Neural progenitor cell (in vitro differentiated cells): ENCODE data around the gene ASTN2.

Source experiments
- EZH2phosphoT487 ChIP-seq: fragments of 200-600 bp; sonication (generic); IDR thresholded peaks from 2 replicates; pipeline ENCODE4 v1.6.1; 2017; ENCODE audit warnings: antibody characterized with exemption
- TF ChIP-seq, protein P1 (sequence below): fragments of 200-600 bp; sonication (generic); IDR thresholded peaks from 2 replicates; pipeline ENCODE4 v1.5.1; 2017; ENCODE audit warnings: antibody characterized with exemption, mild to moderate bottlenecking

DNA sequence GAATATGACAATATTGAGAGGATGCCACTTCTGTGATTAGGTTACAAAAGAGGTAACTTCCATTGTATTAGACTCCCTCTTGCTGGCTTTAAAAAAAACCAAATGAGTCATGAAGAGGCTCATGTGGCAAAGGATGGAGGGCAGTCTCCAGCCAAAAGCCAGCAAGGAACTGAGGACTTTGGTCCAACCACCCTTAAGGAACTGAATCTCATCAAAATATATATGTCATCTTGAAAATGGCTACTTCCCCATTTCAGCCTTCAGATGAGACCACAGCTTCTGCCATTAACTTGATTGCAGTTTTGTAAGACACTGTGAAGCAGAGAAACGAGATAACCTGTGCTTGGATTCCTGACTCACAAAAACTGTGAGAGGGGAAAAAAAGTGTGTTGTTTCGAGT is 743.3 kb downstream of the ASTN2 start:
- TF ChIP-seq, protein P1, sequence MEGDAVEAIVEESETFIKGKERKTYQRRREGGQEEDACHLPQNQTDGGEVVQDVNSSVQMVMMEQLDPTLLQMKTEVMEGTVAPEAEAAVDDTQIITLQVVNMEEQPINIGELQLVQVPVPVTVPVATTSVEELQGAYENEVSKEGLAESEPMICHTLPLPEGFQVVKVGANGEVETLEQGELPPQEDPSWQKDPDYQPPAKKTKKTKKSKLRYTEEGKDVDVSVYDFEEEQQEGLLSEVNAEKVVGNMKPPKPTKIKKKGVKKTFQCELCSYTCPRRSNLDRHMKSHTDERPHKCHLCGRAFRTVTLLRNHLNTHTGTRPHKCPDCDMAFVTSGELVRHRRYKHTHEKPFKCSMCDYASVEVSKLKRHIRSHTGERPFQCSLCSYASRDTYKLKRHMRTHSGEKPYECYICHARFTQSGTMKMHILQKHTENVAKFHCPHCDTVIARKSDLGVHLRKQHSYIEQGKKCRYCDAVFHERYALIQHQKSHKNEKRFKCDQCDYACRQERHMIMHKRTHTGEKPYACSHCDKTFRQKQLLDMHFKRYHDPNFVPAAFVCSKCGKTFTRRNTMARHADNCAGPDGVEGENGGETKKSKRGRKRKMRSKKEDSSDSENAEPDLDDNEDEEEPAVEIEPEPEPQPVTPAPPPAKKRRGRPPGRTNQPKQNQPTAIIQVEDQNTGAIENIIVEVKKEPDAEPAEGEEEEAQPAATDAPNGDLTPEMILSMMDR: no peak
- TF ChIP-seq EZH2phosphoT487: no peak
